GM12891 (cell line): ENCODE measurements around the gene ALG5.

Experiments used
- PAX5 ChIP-seq: IDR thresholded peaks from 2 replicates; pipeline ENCODE4 v1.6.1; 2011; ENCODE audit warnings: low read length, moderate library complexity, mild to moderate bottlenecking; ENCODE audit not compliant: insufficient read depth, severe bottlenecking
- POLR2A ChIP-seq: IDR thresholded peaks from 2 replicates; pipeline ENCODE4 v1.6.1; 2011; ENCODE audit warnings: low read depth, low read length, control low read depth
- POLR2AphosphoS5 ChIP-seq: IDR thresholded peaks from 2 replicates; pipeline ENCODE4 v1.6.1; 2011; ENCODE audit warnings: low read depth, low read length, control low read depth
- POU2F2 ChIP-seq: IDR thresholded peaks from 2 replicates; pipeline ENCODE4 v1.6.1; 2011; ENCODE audit warnings: low read depth, mild to moderate bottlenecking, control low read depth, low read length, moderate library complexity
- SPI1 ChIP-seq: IDR thresholded peaks from 2 replicates; pipeline ENCODE4 v1.6.1; 2011; ENCODE audit warnings: low read depth, low read length, control low read depth
- TAF1 ChIP-seq: IDR thresholded peaks from 2 replicates; pipeline ENCODE4 v1.6.1; 2011; ENCODE audit warnings: low read depth, low read length, control low read depth

GRCh38 chr13:36979361-36980050 lies 19.6 kb downstream of the ALG5 start:
- no peak for TF ChIP-seq POLR2A
- TF ChIP-seq POLR2AphosphoS5: no peak
- no peak for TF ChIP-seq SPI1
- no peak for TF ChIP-seq TAF1
- TF ChIP-seq PAX5: no peak
- no peak for TF ChIP-seq POU2F2
